ENCODE data around the gene SKAP2.

The SKAP2 gene

DNA sequence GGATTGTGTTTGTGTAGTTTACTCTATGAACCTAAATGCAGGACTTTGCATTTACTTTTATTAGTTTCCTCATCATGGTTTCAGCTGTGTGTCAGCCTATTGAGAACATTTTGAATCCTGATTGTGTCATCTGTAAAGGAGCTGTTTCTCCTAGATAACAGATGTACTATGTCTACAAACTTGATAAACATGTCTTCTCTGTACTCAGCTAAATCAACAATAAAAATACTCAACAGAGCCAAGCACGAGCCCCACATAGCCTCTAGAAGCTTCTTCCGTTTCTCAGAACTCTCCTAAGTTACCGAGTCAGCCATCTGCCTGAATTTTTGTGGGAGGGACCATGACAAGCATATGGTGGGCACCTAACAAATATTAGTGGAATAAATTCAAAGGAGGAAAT, 234.7 kb downstream of the SKAP2 start:
- no peak for DNase-seq

DNA sequence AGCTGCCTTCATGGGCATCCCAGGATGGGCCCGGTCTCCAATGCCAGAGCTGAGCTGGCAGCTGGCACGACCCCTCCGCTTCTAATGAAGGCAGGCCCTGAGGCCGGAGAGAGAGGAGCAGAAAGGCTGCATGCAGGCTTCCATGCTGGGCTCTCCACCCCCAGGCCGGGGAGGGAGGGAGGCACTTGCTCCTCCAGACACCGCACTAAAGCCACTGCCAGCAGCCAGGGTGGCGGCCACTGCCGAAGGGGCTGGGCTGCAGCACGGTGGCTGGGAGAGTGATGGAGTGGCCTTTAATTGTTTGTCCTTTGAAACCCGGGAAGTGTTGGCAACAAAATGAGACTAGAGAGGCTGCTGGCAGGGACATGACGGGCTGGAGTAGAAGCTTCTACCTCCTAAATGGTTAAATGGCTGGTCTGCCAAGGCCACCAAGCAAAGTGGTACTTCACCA, 236.5 kb downstream of the SKAP2 start:
- DNase-seq, result no peak

GRCh38 chr7:26627221-26627620, 237.2 kb downstream of the SKAP2 start:
- DNase-seq, result no peak

GRCh38 chr7:26626687-26627086, 237.7 kb downstream of the SKAP2 start:
- no peak for DNase-seq

DNA sequence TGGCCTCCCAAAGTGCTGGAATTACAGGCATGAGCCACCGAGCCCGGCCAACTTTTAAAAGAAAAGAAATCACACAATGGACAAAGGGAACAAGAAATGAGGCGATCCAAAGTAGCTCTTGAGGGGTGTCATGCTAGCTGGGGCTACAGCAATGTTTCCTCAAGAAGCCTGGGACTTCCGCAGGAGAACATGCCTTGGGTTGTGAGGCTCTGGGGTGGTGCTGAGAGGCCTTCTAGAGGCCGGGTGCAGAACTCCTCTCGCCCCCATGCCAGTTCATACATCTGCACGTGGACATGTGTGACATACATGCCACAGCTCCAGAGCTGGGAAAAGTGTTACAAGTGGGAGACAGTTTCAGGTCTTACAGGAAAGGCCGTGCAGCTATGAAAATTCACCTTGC, 238.2 kb downstream of the SKAP2 start:
- DNase-seq, result no peak

- DNase-seq, result no peak
Measured at GRCh38 chr7:26625286-26625685, 239.1 kb downstream of the SKAP2 start.

DNA sequence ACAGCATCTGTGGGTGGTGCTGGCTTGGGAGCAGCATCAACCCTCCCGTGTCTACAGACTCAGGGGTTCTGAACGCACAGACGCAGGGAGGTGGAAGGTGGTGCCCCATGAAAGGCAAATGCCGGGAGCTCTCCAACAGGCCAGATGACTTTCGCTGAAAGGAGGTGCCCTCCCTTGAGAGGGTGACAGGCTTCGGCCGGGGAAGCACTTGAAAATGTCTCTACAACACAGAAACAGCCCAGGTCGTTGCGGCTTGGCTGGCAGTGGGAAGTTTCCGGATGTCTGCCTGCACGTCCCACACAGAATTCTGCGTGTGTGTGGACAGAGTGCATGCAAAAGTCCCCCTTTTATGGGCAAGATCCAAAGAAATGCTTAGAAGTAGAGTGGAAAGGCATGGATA, 239.6 kb downstream of the SKAP2 start:
- no peak for DNase-seq

- DNase-seq, result no peak
Measured at GRCh38 chr7:26624431-26624830, 240.0 kb downstream of the SKAP2 start.

GRCh38 chr7:26620352-26620751, 244.0 kb downstream of the SKAP2 start:
- DNase-seq, result no peak

DNA sequence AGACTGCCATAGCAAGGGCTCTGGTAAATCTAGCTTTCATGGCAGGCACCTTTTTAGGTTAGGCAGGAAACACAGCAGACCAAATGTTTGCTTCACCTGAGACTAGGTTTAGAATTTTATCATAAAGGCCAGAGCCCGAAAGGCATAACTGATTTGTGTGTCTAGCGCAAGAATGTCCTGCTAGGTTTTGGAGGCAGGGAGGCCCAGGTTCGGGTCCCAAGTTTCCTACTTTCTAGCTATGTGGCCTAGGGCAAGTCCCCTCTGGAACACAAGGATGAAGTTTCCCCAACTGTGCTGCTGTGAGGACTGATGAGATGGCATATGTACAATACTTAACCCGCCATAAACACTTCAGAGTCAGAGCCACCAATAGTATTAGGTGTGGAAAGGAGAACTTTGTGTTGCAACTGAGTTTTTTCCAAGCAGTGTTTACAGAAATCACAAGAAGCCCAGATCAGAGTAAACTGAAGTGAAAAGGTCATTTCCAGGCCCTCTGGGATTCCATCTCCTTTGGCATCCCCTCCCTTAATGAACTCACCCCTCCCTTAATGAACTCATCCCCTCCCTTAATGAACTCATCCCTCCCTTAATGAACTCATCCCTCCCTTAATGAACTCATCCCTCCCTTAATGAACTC, 244.9 kb downstream of the SKAP2 start:
- no peak for DNase-seq

DNA sequence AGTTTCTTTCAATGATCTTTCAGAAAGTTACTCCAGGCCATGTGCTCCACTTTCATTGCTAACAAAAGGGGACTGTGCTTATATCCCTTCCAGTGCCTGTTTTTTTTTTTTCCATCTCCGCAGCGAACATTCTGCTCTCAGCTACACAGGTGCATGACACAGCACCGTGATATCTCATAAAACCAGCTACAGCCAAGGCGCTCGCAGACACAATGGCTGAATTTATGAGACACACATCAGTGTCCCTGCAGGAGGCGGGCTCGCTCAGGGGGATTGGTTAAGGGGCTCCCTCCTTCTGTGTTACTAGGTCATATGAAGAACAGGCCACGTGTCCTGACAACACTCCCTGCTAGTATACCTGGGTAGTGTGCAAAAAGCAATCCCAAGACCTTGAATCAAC, 245.5 kb downstream of the SKAP2 start:
- no peak for DNase-seq

DNA sequence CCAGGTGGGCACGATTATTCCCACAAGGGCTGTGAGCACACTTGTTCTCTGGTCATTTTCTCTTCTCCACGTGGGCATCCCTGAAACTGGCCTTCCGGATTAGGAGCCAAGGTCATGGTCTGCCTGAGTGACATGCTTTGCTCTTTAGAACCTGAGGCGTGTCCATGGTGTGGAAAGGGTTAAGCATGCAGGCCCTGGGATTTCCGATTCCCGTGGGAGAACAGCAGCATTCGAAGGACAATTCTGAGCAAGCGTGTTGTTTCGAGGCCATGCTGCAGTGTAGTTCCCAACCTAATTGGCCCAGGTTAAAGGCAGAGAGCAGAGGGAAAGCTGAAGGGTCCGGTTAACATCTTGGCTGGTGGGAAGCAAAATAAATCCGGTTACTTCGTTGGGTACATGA, 245.9 kb downstream of the SKAP2 start:
- peak; percentile 33 for DNase-seq

Measured in NCI-H2171 (cell line).